SK-N-SH treated with all-trans-retinoic acid at 6 μM for 48 hours (cell line): ENCODE measurements around the gene CYLD.

Source experiments
- PATZ1 ChIP-seq: fragments of 250-450 bp; sonication (Bioruptor Pico); IDR thresholded peaks from 2 replicates; pipeline ENCODE4 v1.8.0; 2020; ENCODE audit warnings: mild to moderate bottlenecking, moderate library complexity, borderline replicate concordance
- ZC3H10 ChIP-seq: fragments of 250-450 bp; sonication (Bioruptor Pico); IDR thresholded peaks from 2 replicates; pipeline ENCODE4 v1.5.1; 2021; ENCODE audit warnings: mild to moderate bottlenecking, moderate library complexity
- TF ChIP-seq, protein P1 (sequence below): fragments of 250-450 bp; sonication (Bioruptor Pico); IDR thresholded peaks from 2 replicates; pipeline ENCODE4 v1.5.1; 2020; ENCODE audit warnings: low read depth, mild to moderate bottlenecking, moderate library complexity

- no peak for TF ChIP-seq PATZ1 (CRISPR knock-in tag)
- TF ChIP-seq, protein P1, sequence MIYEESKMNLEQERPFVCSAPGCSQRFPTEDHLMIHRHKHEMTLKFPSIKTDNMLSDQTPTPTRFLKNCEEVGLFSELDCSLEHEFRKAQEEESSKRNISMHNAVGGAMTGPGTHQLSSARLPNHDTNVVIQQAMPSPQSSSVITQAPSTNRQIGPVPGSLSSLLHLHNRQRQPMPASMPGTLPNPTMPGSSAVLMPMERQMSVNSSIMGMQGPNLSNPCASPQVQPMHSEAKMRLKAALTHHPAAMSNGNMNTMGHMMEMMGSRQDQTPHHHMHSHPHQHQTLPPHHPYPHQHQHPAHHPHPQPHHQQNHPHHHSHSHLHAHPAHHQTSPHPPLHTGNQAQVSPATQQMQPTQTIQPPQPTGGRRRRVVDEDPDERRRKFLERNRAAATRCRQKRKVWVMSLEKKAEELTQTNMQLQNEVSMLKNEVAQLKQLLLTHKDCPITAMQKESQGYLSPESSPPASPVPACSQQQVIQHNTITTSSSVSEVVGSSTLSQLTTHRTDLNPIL (CRISPR knock-in tag), result no peak
- no peak for TF ChIP-seq ZC3H10
Observed at GRCh38 chr16:50819706-50820105, 77.8 kb downstream of the CYLD start.
